ENCODE measurements around the gene BUB1B.

The BUB1B gene

DNA sequence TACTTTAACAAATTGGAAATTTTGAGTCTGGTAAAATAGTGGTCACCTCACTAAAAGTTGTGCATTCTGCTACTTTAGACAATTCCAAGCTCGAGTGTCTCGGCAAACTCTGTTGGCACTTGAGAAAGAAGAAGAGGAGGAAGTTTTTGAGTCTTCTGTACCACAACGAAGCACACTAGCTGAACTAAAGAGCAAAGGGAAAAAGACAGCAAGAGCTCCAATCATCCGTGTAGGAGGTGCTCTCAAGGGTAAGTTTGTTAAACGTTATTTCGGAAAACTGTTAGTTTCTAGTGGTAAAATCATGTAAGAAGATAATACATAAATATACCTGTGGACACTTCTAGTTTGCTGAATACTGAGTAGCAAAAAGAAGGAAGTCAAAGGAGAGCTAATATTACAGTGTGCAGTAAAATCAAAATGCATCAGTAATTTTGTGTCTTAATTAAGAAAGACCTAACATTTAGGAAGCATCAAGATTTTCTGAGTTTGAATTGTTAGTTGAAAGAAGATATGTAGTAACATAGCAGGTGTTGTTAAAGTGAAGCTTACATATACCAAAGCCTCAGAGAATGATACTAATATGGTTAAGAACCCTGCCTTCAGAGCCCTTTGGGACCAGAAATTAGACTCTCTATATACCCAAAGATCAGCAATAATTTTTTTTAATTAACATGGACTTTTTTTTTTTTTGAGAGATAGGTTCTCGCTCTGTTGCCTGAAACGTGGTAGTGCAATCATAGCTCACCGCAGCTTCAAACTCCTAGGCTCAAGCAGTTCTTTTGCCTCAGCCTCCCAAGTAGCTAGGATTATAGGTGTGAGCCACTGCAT is 23.0 kb downstream of the BUB1B start:
- no peak for DNase-seq

DNA sequence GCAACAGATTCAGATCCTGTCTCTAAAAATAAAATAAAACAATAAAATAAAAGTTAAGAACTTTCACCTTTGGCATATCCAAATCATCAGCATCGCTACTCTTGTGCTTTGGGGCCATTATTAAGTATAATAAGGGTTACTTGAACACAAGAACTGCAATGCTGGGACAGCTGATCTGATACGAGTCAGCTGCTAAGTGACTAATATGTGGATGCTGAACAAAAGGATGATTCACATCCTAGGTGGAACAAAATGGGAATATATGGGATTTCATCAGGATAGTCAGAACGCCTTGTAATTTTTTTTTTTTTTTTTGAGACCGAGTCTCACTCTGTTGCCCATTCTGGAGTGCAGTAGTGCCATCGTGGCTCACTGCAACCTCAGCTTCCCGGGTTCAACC is 29.7 kb downstream of the BUB1B start:
- DNase-seq, result no peak

DNA sequence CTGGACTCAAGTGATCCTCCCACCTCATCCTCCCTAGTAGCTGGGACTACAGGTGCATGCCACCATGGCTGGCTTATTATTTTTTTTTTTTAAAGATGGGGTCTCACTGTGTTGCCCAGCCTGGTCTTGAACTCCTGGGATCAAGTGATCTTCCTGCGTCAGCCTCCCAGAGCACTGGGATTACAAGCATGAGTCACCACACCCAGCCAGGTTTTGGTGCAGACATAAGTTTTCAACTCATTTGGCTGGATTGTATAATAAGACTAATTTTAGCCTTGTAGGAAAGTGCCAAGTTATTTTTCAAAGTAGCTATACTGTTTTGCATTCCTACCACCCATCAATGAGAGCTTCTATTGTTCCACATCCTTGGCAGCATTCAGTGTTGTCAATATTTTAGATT is 32.1 kb downstream of the BUB1B start:
- no peak for DNase-seq

DNA sequence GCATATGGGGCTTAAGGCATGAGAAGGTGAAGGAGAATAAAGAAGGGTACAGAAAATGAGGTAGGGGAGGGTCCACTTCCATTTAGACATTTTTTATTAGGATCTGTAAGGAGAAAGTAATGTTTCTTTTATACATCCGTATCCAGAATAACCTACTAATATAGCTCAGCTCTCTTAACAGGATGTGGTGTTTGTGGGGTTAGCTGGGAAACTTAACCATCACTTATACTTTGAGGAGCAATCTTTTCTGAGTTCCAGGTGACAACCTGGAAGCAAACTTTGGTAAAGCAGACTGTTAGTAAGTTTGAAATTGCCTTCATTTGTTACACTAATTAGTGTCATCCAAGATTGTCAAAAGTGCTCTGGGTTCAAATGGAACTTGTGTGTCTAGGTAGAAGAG is 36.6 kb downstream of the BUB1B start:
- no peak for DNase-seq

DNA sequence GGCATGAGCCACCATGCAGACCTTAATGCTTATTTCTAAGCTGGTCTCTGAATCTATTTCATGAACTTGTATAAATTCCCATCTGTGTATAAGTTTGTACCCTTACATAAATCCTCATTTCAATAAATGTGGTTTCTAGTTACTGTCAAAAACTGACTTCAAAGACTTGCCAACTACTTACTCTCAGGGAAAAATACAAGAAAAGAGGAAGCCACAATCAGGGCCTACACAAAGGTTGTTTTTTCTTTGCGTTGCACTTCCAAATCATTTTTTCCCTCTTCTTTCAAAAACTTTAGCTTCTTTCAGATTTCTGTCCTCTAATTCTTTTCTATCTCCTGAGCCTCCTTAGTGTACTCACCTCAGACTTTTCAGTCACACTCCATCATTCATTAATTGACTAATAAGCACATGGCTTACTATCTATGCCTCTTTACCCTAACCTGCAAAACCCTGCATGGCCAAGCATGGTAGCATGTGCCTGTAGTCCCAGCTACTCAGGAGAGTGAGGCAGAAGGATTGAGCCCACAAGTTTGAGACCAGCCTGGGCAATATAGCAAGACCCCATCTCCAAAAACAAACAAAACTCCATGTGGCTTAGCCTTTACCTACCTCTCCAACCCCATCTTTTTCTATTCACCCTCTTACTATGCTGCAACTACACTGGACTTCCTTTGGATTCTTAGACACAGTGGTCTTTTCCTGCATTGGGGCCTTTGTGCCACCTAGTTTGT is 37.7 kb downstream of the BUB1B start:
- DNase-seq, result no peak

DNA sequence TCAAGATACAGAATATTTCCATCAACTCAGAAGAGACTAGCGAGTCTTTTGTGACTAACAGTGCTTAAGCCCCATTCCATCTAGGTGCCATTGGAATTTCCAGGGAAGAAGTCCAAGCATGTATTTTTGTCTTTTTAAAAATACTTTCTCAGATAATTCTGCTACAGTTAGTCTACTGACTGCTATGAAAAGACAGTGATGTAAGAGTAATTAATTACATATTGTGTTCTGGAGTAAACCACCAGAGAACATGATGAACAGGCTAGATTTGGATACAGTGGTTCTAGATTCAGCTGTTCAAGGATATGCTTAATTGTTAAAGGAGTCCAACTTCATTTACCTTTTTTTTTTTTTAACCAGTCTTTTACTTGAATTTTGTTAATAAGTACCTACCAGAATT is 43.2 kb downstream of the BUB1B start:
- no peak for DNase-seq

DNA sequence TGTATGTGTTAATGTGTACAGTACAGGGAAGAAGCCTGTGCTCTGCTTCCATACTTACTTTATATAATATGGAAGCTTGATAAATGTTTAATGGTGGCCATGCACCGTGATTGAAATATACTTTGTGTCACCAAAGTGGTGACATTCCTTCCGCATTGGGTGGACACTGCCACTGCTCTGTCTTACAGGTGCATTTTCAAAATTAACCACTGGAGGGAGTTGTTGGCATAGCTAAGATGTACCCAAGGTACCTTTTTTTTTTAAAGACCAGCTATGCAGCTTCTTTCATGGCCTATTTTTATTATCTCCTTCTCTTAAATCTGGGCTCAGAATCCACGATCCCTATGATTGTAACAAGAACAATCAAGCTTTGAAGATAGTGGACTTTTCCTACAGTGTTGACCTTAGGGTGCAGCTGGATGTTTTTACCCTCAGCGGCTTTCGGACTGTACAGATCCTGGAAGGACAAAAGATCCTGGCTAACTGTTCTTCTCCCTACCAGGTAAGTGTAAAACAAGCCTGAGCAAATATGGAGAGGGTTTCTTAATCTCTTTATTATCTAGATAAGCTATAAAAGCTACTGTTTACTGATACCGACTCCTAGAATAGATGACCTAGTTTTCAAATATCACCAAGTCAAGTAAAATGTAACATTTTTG is 56.4 kb downstream of the BUB1B start:
- peak in 1 of 2 experiments; percentile 29 for DNase-seq

DNA sequence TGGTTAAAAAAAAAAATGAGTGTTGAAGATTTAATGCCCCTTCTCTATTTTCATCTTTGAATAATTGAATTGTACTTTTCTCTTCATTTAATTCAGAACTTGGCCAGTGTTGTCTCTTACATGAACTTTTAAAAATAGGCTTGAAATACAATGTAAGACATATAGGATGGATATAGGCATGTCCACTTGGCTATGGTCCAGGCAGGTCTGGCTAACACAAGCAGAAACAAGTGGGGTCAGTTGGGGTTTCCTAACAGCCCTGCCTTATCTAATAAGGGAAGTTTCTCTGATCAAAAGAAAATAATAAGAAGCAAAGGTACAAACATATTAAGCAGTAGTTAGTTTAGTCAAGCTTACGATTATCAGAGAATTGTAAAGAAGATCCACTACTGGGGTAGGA is 58.9 kb downstream of the BUB1B start:
- no peak for DNase-seq

- DNase-seq, result no peak
Observed at GRCh38 chr15:40222131-40222530, 61.3 kb downstream of the BUB1B start.

DNA sequence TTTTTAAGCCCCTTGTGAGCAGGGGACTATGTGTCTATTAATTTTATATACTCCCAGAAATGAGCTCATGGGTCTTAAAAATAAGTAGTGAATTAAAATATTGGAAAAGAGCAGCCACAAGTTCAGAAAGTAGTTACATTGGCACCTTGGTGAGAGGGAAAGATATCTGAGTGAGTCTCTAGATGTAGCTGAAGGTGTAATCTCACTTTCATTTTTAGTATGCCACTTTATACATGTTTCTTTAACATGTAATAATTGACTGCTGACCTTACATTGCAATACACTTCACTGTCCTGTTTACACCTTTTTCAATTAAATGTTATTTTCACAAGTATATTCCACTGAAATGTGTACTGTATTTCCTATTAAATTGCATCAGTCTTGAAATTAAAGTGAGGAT is 65.9 kb downstream of the BUB1B start:
- no peak for DNase-seq

DNA sequence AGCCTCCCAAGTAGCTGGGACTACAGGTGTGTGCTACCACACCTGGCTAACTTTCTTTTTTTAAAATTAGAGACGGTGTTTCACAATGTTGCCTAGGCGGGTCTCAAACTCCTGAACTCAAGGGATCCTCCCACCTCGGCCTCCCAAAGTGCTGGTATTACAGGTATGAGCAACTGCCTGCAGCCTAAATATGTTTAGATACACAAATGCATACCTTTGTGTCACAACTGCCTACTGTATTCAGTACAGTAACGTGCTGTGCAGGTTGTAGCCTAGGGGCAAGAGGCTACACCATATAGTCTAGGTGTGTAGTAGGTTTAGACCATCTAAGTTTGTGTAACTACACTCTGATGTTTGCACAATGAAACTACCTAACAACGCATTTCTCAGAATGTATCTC is 68.4 kb downstream of the BUB1B start:
- DNase-seq, result no peak

DNA sequence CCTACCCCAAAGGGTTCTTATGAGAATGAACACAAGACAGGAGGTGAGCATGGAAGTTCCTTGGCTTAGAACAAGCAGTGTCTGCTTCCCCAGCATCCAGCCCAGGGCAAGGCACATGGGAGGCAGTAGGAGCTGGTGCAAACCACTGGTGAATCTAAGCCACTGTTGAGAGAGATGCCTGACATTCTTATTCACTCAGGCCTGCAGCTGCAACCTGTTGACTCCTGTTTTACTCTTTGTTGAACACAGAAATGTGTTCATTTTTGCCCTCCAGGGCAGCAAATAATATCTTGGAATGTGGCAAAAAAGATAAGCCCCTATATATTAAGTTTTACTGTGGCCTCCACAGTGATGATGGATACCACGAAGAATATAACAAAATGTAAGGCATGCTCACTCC is 69.1 kb downstream of the BUB1B start:
- DNase-seq, result no peak

- no peak for DNase-seq
Observed at GRCh38 chr15:40232625-40233070, 71.8 kb downstream of the BUB1B start.

DNA sequence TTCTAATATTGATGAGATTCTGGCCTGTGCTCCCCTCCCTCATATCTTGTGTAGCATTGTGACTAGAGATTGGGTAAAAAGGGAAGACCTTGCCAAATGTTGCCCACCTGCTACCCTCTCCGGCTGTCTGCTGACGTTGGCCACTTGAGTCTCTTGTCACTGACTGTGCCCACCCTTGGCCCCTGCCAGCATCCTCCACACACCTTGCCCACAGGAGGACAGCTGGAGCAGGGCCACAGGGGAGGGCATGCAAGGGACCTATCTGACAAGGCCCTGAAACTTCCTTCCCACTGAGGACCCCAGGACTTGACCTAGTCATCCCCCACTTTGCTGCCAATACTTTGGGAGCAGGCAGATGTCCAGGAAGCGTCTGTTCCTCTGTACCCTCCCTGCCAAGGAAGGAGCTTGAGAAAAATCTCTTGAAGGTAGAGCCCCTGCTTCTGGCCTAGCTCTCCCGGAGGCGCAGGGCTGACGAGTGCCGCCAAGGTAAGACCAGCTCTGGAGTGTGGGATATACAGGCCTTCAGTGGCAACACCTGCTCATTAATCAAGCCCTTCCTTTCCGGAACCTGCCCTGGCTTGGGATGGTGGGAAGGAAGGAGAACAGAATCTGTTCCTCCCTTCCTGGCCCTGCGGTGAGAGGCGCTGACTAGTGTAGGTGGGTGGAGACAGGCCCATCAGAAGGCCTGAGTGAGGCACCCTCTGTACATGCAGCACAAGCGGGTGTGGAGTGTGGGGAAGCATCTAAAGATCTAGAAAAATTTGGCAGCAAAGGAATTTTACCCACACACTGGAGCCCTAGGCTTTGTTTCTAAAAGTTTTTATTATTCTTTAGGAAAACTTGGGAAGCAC is 73.1 kb downstream of the BUB1B start:
- DNase-seq, result no peak

GRCh38 chr15:40234783-40235182 is 73.9 kb downstream of the BUB1B start:
- DNase-seq, result no peak

GRCh38 chr15:40235201-40235885 is 74.5 kb downstream of the BUB1B start:
- DNase-seq, result no peak

- peak; percentile 32 to 38 for DNase-seq
Observed at GRCh38 chr15:40238532-40239403, 77.9 kb downstream of the BUB1B start, which contains the start of gene PAK6. Gene PAK6 (plus strand): TSS chr15:40239063. CDS start chr15:40264786, 25,723 bp downstream.

- DNase-seq, result no peak
Observed at GRCh38 chr15:40239404-40239692, 78.5 kb downstream of the BUB1B start.

- DNase-seq, result no peak
Observed at GRCh38 chr15:40239693-40240618, 79.1 kb downstream of the BUB1B start.

- no peak for DNase-seq
Observed at GRCh38 chr15:40240619-40241221, 79.9 kb downstream of the BUB1B start.

Measured in stimulated activated CD4-positive, alpha-beta T cell treated with anti-CD3 and anti-CD28 coated beads, Interleukin-4, amount 100 ng/mL, for 4 hours (primary cell).